ENCODE data around the gene OR4C11. TPM values are rescaled to one million over a fixed set of nuclear protein-coding genes. Genes with fewer than 3 reads are reported as not detected.

The OR4C11 gene
- polyA plus RNA-seq, 1 of the 3 experiments (the other 2 are of a cell fraction), result not detected

DNA sequence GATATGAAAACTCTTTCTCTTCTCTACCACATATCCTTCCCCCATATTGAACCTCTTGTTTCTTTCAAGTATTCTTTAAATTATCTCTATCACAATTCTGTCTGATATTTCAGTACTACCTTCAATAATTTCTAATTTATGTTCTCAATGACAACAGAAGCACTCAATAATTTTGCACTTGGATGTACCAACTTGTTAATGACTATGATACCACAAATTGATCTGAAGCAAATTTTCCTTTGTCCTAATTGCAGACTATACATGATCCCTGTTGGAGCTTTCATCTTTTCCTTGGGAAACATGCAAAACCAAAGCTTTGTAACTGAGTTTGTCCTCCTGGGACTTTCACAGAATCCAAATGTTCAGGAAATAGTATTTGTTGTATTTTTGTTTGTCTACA, 53.3 kb downstream of the OR4C11 start, which contains the start of gene OR4C15:
TSS of gene OR4C15 (plus strand) at position 301 of the 400 bp plus-strand sequence. CDS start at position 301, 0 bp downstream.
- Histone ChIP-seq H2AFZ (ENCODE audit: low read depth) (no peak within 1 kb of the TSS), H3K9me2 (no peaks in the 10 kb centered on the region), H3K27me3 (ENCODE audit: insufficient read depth) (no peaks in the 10 kb centered on the region), H3F3A (replicated peaks; ENCODE audit: insufficient read depth) (no peaks in the 10 kb centered on the region), H3K36me3 (replicated peaks in 1 of 2; ENCODE audit: control insufficient read depth in 1 of 2, insufficient read depth in 2 of 2, low read length in 1 of 2) (no peaks in the 10 kb centered on the region), H4K20me1 (ENCODE audit: insufficient read depth) (no peaks in the 10 kb centered on the region), H3K27ac (ENCODE audit: low read depth in 2 of 2, low read length in 1 of 2) (no peak within 1 kb of the TSS), H3K9me3 (no peaks in the 10 kb centered on the region), H3K4me1 (ENCODE audit: control insufficient read depth in 1 of 2, insufficient read depth in 2 of 2, low read depth in 1 of 2, low read length in 1 of 2) (no peaks in the 10 kb centered on the region), H3K79me2 (ENCODE audit: insufficient read depth) (no peaks in the 10 kb centered on the region), H3K9ac (no peak within 1 kb of the TSS), H3K4me3 (ENCODE audit: low read depth in 2 of 2, low read length in 1 of 2) (no peak within 1 kb of the TSS), H3K4me2 (no peak within 1 kb of the TSS)
- CTCF ChIA-PET, result no interaction called here
- no peak for DNase-seq
- no peak for TF ChIP-seq RFX5 (IDR thresholded peaks at IDR 0.05; ENCODE audit: low read length)
- TF ChIP-seq, protein P1, sequence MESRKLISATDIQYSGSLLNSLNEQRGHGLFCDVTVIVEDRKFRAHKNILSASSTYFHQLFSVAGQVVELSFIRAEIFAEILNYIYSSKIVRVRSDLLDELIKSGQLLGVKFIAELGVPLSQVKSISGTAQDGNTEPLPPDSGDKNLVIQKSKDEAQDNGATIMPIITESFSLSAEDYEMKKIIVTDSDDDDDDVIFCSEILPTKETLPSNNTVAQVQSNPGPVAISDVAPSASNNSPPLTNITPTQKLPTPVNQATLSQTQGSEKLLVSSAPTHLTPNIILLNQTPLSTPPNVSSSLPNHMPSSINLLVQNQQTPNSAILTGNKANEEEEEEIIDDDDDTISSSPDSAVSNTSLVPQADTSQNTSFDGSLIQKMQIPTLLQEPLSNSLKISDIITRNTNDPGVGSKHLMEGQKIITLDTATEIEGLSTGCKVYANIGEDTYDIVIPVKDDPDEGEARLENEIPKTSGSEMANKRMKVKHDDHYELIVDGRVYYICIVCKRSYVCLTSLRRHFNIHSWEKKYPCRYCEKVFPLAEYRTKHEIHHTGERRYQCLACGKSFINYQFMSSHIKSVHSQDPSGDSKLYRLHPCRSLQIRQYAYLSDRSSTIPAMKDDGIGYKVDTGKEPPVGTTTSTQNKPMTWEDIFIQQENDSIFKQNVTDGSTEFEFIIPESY (IDR thresholded peaks at IDR 0.05; ENCODE audit: borderline replicate concordance, low read depth), result no peak
- no peak for TF ChIP-seq EZH2phosphoT487 (IDR thresholded peaks at IDR 0.05; ENCODE audit: borderline replicate concordance, low read depth)
- no peak for TF ChIP-seq RCOR1 (IDR thresholded peaks at IDR 0.05; ENCODE audit: low read length)
- TF ChIP-seq EP300 (IDR thresholded peaks at IDR 0.05; ENCODE audit: borderline replicate concordance in 1 of 2, low read depth in 1 of 2, low read length in 1 of 2), result no peak
- TF ChIP-seq, protein P2, sequence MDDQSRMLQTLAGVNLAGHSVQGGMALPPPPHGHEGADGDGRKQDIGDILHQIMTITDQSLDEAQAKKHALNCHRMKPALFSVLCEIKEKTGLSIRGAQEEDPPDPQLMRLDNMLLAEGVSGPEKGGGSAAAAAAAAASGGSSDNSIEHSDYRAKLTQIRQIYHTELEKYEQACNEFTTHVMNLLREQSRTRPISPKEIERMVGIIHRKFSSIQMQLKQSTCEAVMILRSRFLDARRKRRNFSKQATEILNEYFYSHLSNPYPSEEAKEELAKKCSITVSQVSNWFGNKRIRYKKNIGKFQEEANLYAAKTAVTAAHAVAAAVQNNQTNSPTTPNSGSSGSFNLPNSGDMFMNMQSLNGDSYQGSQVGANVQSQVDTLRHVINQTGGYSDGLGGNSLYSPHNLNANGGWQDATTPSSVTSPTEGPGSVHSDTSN (IDR thresholded peaks at IDR 0.05), result no peak
- no peak for TF ChIP-seq JUND (IDR thresholded peaks at IDR 0.05)
- TF ChIP-seq, protein P3, sequence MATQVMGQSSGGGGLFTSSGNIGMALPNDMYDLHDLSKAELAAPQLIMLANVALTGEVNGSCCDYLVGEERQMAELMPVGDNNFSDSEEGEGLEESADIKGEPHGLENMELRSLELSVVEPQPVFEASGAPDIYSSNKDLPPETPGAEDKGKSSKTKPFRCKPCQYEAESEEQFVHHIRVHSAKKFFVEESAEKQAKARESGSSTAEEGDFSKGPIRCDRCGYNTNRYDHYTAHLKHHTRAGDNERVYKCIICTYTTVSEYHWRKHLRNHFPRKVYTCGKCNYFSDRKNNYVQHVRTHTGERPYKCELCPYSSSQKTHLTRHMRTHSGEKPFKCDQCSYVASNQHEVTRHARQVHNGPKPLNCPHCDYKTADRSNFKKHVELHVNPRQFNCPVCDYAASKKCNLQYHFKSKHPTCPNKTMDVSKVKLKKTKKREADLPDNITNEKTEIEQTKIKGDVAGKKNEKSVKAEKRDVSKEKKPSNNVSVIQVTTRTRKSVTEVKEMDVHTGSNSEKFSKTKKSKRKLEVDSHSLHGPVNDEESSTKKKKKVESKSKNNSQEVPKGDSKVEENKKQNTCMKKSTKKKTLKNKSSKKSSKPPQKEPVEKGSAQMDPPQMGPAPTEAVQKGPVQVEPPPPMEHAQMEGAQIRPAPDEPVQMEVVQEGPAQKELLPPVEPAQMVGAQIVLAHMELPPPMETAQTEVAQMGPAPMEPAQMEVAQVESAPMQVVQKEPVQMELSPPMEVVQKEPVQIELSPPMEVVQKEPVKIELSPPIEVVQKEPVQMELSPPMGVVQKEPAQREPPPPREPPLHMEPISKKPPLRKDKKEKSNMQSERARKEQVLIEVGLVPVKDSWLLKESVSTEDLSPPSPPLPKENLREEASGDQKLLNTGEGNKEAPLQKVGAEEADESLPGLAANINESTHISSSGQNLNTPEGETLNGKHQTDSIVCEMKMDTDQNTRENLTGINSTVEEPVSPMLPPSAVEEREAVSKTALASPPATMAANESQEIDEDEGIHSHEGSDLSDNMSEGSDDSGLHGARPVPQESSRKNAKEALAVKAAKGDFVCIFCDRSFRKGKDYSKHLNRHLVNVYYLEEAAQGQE (IDR thresholded peaks at IDR 0.05; ENCODE audit: low read depth, low read length), result no peak
- no peak for TF ChIP-seq GABPA (IDR thresholded peaks at IDR 0.05; ENCODE audit: low read depth)
- TF ChIP-seq NFIC (IDR thresholded peaks at IDR 0.05; ENCODE audit: borderline replicate concordance), result no peak
- no peak for TF ChIP-seq SIN3A (IDR thresholded peaks at IDR 0.05; ENCODE audit: borderline replicate concordance, low read depth, low read length)
- no peak for TF ChIP-seq MEF2A (IDR thresholded peaks at IDR 0.05; ENCODE audit: borderline replicate concordance, low read depth)
- TF ChIP-seq, protein P4, sequence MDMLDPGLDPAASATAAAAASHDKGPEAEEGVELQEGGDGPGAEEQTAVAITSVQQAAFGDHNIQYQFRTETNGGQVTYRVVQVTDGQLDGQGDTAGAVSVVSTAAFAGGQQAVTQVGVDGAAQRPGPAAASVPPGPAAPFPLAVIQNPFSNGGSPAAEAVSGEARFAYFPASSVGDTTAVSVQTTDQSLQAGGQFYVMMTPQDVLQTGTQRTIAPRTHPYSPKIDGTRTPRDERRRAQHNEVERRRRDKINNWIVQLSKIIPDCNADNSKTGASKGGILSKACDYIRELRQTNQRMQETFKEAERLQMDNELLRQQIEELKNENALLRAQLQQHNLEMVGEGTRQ (IDR thresholded peaks at IDR 0.05; ENCODE audit: borderline replicate concordance, low read depth, low read length), result no peak
- TF ChIP-seq, protein P5, sequence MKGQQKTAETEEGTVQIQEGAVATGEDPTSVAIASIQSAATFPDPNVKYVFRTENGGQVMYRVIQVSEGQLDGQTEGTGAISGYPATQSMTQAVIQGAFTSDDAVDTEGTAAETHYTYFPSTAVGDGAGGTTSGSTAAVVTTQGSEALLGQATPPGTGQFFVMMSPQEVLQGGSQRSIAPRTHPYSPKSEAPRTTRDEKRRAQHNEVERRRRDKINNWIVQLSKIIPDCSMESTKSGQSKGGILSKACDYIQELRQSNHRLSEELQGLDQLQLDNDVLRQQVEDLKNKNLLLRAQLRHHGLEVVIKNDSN (IDR thresholded peaks at IDR 0.05; ENCODE audit: borderline replicate concordance, low read depth), result no peak
- TF ChIP-seq ELF1 (IDR thresholded peaks at IDR 0.05), result no peak
- TF ChIP-seq MXI1 (IDR thresholded peaks at IDR 0.05; ENCODE audit: low read depth, low read length), result no peak
- TF ChIP-seq, protein P6, sequence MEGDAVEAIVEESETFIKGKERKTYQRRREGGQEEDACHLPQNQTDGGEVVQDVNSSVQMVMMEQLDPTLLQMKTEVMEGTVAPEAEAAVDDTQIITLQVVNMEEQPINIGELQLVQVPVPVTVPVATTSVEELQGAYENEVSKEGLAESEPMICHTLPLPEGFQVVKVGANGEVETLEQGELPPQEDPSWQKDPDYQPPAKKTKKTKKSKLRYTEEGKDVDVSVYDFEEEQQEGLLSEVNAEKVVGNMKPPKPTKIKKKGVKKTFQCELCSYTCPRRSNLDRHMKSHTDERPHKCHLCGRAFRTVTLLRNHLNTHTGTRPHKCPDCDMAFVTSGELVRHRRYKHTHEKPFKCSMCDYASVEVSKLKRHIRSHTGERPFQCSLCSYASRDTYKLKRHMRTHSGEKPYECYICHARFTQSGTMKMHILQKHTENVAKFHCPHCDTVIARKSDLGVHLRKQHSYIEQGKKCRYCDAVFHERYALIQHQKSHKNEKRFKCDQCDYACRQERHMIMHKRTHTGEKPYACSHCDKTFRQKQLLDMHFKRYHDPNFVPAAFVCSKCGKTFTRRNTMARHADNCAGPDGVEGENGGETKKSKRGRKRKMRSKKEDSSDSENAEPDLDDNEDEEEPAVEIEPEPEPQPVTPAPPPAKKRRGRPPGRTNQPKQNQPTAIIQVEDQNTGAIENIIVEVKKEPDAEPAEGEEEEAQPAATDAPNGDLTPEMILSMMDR (IDR thresholded peaks at IDR 0.05), result no peak
- no peak for TF ChIP-seq TEAD4 (IDR thresholded peaks at IDR 0.05; ENCODE audit: borderline replicate concordance, insufficient read depth)
- TF ChIP-seq, protein P7, sequence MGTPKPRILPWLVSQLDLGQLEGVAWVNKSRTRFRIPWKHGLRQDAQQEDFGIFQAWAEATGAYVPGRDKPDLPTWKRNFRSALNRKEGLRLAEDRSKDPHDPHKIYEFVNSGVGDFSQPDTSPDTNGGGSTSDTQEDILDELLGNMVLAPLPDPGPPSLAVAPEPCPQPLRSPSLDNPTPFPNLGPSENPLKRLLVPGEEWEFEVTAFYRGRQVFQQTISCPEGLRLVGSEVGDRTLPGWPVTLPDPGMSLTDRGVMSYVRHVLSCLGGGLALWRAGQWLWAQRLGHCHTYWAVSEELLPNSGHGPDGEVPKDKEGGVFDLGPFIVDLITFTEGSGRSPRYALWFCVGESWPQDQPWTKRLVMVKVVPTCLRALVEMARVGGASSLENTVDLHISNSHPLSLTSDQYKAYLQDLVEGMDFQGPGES (IDR thresholded peaks at IDR 0.05; ENCODE audit: low read depth, low read length), result no peak
- POLR2A ChIA-PET, result no interaction called here
